ENCODE measurements around the gene TGFBI.

The TGFBI gene

GRCh38 chr5:136089791-136090190 lies 61.0 kb downstream of the TGFBI start:
- Histone ChIP-seq H3F3A (ENCODE audit: insufficient read depth, low read length) (no peaks in the 10 kb centered on the region), H3K27ac (ENCODE audit: low read depth, low read length, poor library complexity, severe bottlenecking) (no peak overlapping the region), H4K20me1 (ENCODE audit: insufficient read depth, low read length) (no peaks in the 10 kb centered on the region), H2AFZ (ENCODE audit: low read length) (no peak overlapping the region), H3K4me1 (ENCODE audit: insufficient read depth, low read length, severe bottlenecking) (no peaks in the 10 kb centered on the region), H3K27me3 (ENCODE audit: insufficient read depth, low read length) (no peaks in the 10 kb centered on the region), H3K4me3 (ENCODE audit: low read depth, low read length, poor library complexity, severe bottlenecking) (no peak overlapping the region), H3K36me3 (ENCODE audit: insufficient read depth, low read length) (no peaks in the 10 kb centered on the region), H3K79me2 (ENCODE audit: insufficient read depth, low read length) (no peaks in the 10 kb centered on the region), H3K9me3 (ENCODE audit: low read length) (no peaks in the 10 kb centered on the region), H3K4me2 (ENCODE audit: low read length) (no peak overlapping the region), H3K9ac (ENCODE audit: low read length) (no peak overlapping the region), H3K9me2 (ENCODE audit: low read depth, low read length) (no peaks in the 10 kb centered on the region)
- TF ChIP-seq, protein P1, sequence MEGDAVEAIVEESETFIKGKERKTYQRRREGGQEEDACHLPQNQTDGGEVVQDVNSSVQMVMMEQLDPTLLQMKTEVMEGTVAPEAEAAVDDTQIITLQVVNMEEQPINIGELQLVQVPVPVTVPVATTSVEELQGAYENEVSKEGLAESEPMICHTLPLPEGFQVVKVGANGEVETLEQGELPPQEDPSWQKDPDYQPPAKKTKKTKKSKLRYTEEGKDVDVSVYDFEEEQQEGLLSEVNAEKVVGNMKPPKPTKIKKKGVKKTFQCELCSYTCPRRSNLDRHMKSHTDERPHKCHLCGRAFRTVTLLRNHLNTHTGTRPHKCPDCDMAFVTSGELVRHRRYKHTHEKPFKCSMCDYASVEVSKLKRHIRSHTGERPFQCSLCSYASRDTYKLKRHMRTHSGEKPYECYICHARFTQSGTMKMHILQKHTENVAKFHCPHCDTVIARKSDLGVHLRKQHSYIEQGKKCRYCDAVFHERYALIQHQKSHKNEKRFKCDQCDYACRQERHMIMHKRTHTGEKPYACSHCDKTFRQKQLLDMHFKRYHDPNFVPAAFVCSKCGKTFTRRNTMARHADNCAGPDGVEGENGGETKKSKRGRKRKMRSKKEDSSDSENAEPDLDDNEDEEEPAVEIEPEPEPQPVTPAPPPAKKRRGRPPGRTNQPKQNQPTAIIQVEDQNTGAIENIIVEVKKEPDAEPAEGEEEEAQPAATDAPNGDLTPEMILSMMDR (IDR thresholded peaks at IDR 0.05; ENCODE audit: low read length): no peak
- TF ChIP-seq EZH2 (IDR thresholded peaks at IDR 0.05; ENCODE audit: borderline replicate concordance, low read length): no peak

DNA sequence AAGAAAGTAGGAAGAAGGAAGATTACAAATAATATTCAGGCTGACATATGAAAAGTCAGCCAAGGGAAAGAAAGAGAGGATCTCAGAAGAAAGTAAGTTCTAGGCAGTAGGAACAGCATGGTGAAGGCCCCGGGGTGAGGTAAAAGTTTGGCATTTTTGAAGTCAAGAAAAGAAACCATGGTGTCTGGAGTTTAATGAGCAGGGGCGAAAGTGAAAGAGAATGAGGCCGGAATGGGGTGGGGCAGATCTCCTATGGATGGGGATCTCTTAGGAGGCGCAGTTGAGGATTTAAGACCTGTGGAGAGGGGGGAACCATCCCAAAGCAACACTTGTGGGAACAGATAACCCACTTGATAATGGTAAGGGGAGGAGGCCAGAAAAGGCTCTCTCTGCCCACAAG lies 61.5 kb downstream of the TGFBI start:
- Histone ChIP-seq H3K27ac (ENCODE audit: low read depth, low read length, poor library complexity, severe bottlenecking) (no peak overlapping the region), H3K4me2 (ENCODE audit: low read length) (no peak overlapping the region), H3K9me2 (ENCODE audit: low read depth, low read length) (no peaks in the 10 kb centered on the region), H4K20me1 (ENCODE audit: insufficient read depth, low read length) (no peaks in the 10 kb centered on the region), H3K4me3 (ENCODE audit: low read depth, low read length, poor library complexity, severe bottlenecking) (no peak overlapping the region), H3K36me3 (ENCODE audit: insufficient read depth, low read length) (no peaks in the 10 kb centered on the region), H2AFZ (ENCODE audit: low read length) (no peak overlapping the region), H3K4me1 (ENCODE audit: insufficient read depth, low read length, severe bottlenecking) (no peaks in the 10 kb centered on the region), H3F3A (ENCODE audit: insufficient read depth, low read length) (no peaks in the 10 kb centered on the region), H3K9me3 (ENCODE audit: low read length) (no peaks in the 10 kb centered on the region), H3K9ac (ENCODE audit: low read length) (no peak overlapping the region), H3K79me2 (ENCODE audit: insufficient read depth, low read length) (no peaks in the 10 kb centered on the region), H3K27me3 (ENCODE audit: insufficient read depth, low read length) (no peaks in the 10 kb centered on the region)
- TF ChIP-seq EZH2 (IDR thresholded peaks at IDR 0.05; ENCODE audit: borderline replicate concordance, low read length): no peak
- TF ChIP-seq, protein P1 (IDR thresholded peaks at IDR 0.05; ENCODE audit: low read length): no peak

DNA sequence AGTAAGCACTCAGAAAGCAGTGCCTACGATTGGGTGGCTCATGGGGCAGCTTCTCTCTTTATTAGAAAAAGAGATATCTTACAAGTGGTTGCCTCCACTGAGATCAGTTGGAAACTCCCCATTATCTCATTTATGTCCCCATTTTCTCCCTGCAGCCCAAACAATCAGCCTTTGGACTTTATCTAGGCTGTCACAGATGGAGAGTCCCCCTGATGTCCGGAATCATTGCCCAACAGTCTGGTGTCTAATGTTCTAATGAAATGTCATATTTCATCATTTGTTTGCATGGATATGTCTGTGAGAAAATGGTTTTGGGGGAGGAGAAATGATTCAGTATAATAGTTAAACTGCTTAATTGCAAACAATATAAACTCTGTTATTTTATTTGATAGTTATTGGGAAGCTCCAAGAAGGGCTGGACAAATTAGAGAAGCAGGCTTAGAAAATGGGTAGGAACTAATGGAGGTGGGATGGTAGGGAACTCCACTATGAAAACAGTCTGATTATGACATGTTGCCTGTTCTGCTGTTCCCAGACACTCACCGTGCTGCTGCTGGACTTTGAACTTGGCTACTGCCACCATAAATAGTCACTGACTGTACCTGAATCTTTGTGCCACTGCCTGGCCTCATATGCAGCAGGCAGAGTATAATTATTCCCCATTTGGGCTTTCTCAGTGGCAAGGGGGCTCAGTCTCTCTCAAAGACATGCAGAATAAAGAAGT lies 65.6 kb downstream of the TGFBI start:
- Histone ChIP-seq H3K9me3 (ENCODE audit: low read length) (no peaks in the 10 kb centered on the region), H3F3A (ENCODE audit: insufficient read depth, low read length) (no peaks in the 10 kb centered on the region), H3K36me3 (ENCODE audit: insufficient read depth, low read length) (no peaks in the 10 kb centered on the region), H3K4me2 (ENCODE audit: low read length) (no peak overlapping the region), H3K4me3 (ENCODE audit: low read depth, low read length, poor library complexity, severe bottlenecking) (no peak overlapping the region), H3K27me3 (ENCODE audit: insufficient read depth, low read length) (no peaks in the 10 kb centered on the region), H3K9ac (ENCODE audit: low read length) (no peak overlapping the region), H3K79me2 (ENCODE audit: insufficient read depth, low read length) (no peaks in the 10 kb centered on the region), H3K4me1 (ENCODE audit: insufficient read depth, low read length, severe bottlenecking) (no peaks in the 10 kb centered on the region), H3K27ac (ENCODE audit: low read depth, low read length, poor library complexity, severe bottlenecking) (no peak overlapping the region), H4K20me1 (ENCODE audit: insufficient read depth, low read length) (no peaks in the 10 kb centered on the region), H3K9me2 (ENCODE audit: low read depth, low read length) (no peaks in the 10 kb centered on the region), H2AFZ (ENCODE audit: low read length) (no peak overlapping the region)
- TF ChIP-seq, protein P1 (IDR thresholded peaks at IDR 0.05; ENCODE audit: low read length): no peak
- TF ChIP-seq EZH2 (IDR thresholded peaks at IDR 0.05; ENCODE audit: borderline replicate concordance, low read length): no peak

All from OCI-LY1 (cell line).